ENCODE results near the gene GHRL. TPM values are rescaled to one million over a fixed set of nuclear protein-coding genes. Genes with fewer than 3 reads are reported as not detected.

Gene GHRL
- total and polyA plus RNA-seq, 2 of the 4 experiments (the other 2 are of a cell fraction) = 0.27 TPM; not detected in 1

GRCh38 chr3:10273702-10274305 is 18.9 kb downstream of the GHRL start:
- Histone ChIP-seq H3K4me2 (ENCODE audit: low read depth, low read length) (no peak overlapping the region), H2AK9ac (replicated peaks; ENCODE audit: low read depth, low read length, poor library complexity) (no peak overlapping the region), H2BK15ac (ENCODE audit: low read depth, low read length) (no peak overlapping the region), H3K9me1 (ENCODE audit: insufficient read depth, low read length) (peaks cover 3% of the 10 kb centered on the region; the same call in 1 of the 2 replicates), H3K79me1 (ENCODE audit: low read depth in 1 of 2, low read length in 2 of 2) (peaks cover 32 to 65% of the 10 kb centered on the region in 2 experiments), H3K9me3 (ENCODE audit: control insufficient read depth, insufficient read depth, low read length) (no peaks in the 10 kb centered on the region), H3K56ac (ENCODE audit: extremely low read depth, insufficient read depth, low read length) (no peak overlapping the region), H3K4me3 (ENCODE audit: insufficient read depth, low read depth, low read length) (no peak overlapping the region), H3K36me3 (ENCODE audit: control insufficient read depth, insufficient read depth, low read length) (peaks cover 36% of the 10 kb centered on the region), H3K18ac (ENCODE audit: low read depth, low read length) (no peak overlapping the region), H3K4me1 (ENCODE audit: control insufficient read depth, insufficient read depth, low read length) (peaks cover 4% of the 10 kb centered on the region; the same call in 1 of the 2 replicates), H2AFZ (replicated peaks; ENCODE audit: low read length, poor library complexity) (no peak overlapping the region), H4K8ac (ENCODE audit: low read depth in 2 of 2, low read length in 2 of 2) (no peak overlapping the region), H2AK5ac (ENCODE audit: low read depth, low read length) (no peak overlapping the region), H3K14ac (replicated peaks; ENCODE audit: low read depth, low read length) (no peak overlapping the region), H3K27ac (ENCODE audit: insufficient read depth, low read length) (no peak overlapping the region), H3K27me3 (ENCODE audit: control insufficient read depth, insufficient read depth, low read length) (no peaks in the 10 kb centered on the region), H2BK20ac (ENCODE audit: low read depth, low read length) (no peak overlapping the region), H3K4ac (ENCODE audit: low read depth, low read length) (no peak overlapping the region), H2BK5ac (ENCODE audit: low read depth, low read length, poor library complexity, severe bottlenecking) (no peak overlapping the region), H4K20me1 (ENCODE audit: insufficient read depth, low read length) (peaks cover 41% of the 10 kb centered on the region), H4K91ac (ENCODE audit: insufficient read depth, low read depth, low read length) (no peak overlapping the region), H4K5ac (ENCODE audit: low read depth, low read length) (no peak overlapping the region), H2BK120ac (ENCODE audit: low read depth, low read length) (no peak overlapping the region), H3K9ac (ENCODE audit: low read depth, low read length) (no peak overlapping the region), H3K23ac (ENCODE audit: low read depth, low read length) (no peak overlapping the region)
- peak; percentile 48 for DNase-seq
- TF ChIP-seq USF2 (IDR thresholded peaks at IDR 0.05; ENCODE audit: low read depth, low read length) (no peak), CEBPB (IDR thresholded peaks at IDR 0.05; ENCODE audit: low read depth, low read length) (no peak), MAFK (IDR thresholded peaks at IDR 0.05; ENCODE audit: low read depth, low read length) (0 out of 2 replicates have a peak, but pooled peaks have one; percentile 20)
- dilution Hi-C loops (cut with HindIII; ENCODE audit: low sequenced_read_pairs, unreplicated experiment) = no loop called here
- ChIA-PET POLR2A (ENCODE audit: unreplicated experiment) (no interaction called here), CTCF (interaction anchor here (1.0 kb wide), 1 partner anchor 10 kb away, joined by 4 read pairs; no protein-coding TSS in a partner anchor)
- WGBS, 2 experiments (ENCODE audit: extremely low coverage in 2 of 2, insufficient read length in 1 of 2) = no CpG with 5 or more reads among the region's 1 CpG
- in situ Hi-C loops (cut with MboI; ENCODE audit: low sequenced_read_pairs) = no loop called here
- intact Hi-C loops (cut with micrococcal nuclease) = no loop called here
- BruUV-seq (replicated peaks) = no TSS peak
- ATAC-seq (ENCODE audit: low read depth) = peak; percentile 88

Data from IMR-90 (cell line).